Heart left ventricle (tissue), 16 donors: Measurements from ENCODE around the gene SORBS1. TPM values are rescaled to one million over a fixed set of nuclear protein-coding genes. Genes with fewer than 3 reads are reported as not detected.

Experiments used
- ATAC-seq, 4 donors: fragments of 200-7000 bp; cut with Tn5 transposase; one replicate each; pipeline ENCODE4 v1.9.1; 2020 to 2022; ENCODE audit warnings: moderate library complexity in 4 of 4, mild to moderate bottlenecking in 3 of 4, moderate number of reproducible peaks in 1 of 4
- DNase-seq, 5 donors: peaks; one replicate each; pipeline ENCODE4 v3.0.0-alpha.2; 2020
- H3K27ac ChIP-seq, 12 donors: fragments of 200-600 bp; sonication (generic) in 4 of 12; one replicate each; pipeline versions ENCODE4 v1.5.0 to v1.8.0; 2016 to 2022; ENCODE audit warnings: mild to moderate bottlenecking in 2 of 12
- H3K27me3 ChIP-seq, 9 donors: fragments of 200-600 bp; sonication (generic) in 2 of 9; one replicate each; pipeline versions ENCODE4 v1.5.1 to v1.8.0; 2016 to 2022; ENCODE audit warnings: mild to moderate bottlenecking in 3 of 9
- H3K36me3 ChIP-seq, 9 donors: fragments of 200-600 bp; sonication (generic) in 2 of 9; one replicate each; pipeline versions ENCODE4 v1.5.0 to v1.8.0; 2018 to 2022; ENCODE audit warnings: mild to moderate bottlenecking in 2 of 9
- H3K4me1 ChIP-seq, 12 donors: fragments of 200-600 bp; sonication (generic) in 4 of 12; one replicate each; pipeline versions ENCODE4 v1.5.0 to v1.8.0; 2016 to 2022; ENCODE audit warnings: mild to moderate bottlenecking in 3 of 12
- H3K4me3 ChIP-seq, 12 donors: fragments of 200-600 bp; sonication (generic) in 4 of 12; one replicate each; pipeline versions ENCODE4 v1.5.0 to v1.8.0; 2017 to 2022; ENCODE audit warnings: mild to moderate bottlenecking in 9 of 12, moderate library complexity in 4 of 12
- H3K9me3 ChIP-seq, 12 donors: fragments of 200-600 bp; sonication (generic) in 4 of 12; one replicate each; pipeline versions ENCODE4 v1.5.0 to v1.8.0; 2016 to 2022; ENCODE audit warnings: mild to moderate bottlenecking in 1 of 12
- POLR2A ChIP-seq, 2 donors: fragments of 450-650 bp; IDR thresholded peaks; one replicate each; pipeline ENCODE4 v1.6.1; 2017; ENCODE audit warnings: antibody characterized with exemption in 2 of 2, mild to moderate bottlenecking in 2 of 2, moderate library complexity in 2 of 2
- WGBS, 4 donors: extraction: QIAGEN DNeasy Blood & Tissue Kit in 2 of 4; methylation state at CpG; one replicate each; pipeline versions ENCODE4 v1.1.5 to v1.1.7; 2013 to 2018; 5-methylcytosine and 5-hydroxymethylcytosine counted together
- intact Hi-C, 10 donors: fragments of 100-400 bp; cut with DNase I; formaldehyde crosslinking; loops; one replicate each; pipeline versions ENCODE4 v1.11.1 to v1.14.2; 2022
- polyA plus RNA-seq, 2 donors: library from polyadenylated mRNA; stranded (reverse); fragments of 200-250 nt; gene quantifications; one replicate each; pipeline ENCODE4 v1.2.3, GENCODE V29; 2013
- total RNA-seq, 9 donors: library from RNA; depleted of rRNA in 2 of 9; stranded (reverse); fragments of >200 nt in 2 of 9; fragmentation: NEBNext Ultra II Directional in 3 of 9; extraction: Animal tissue kit (Norgen Biotek cat#: 25700) in 3 of 9; gene quantifications; one replicate each; pipeline versions ENCODE4 v1.1.0 to v1.2.4, GENCODE V29; 2016 to 2023
- TF ChIP-seq, protein P1 (sequence below), 12 donors: fragments of 200-600 bp; sonication (generic) in 4 of 12; IDR thresholded peaks; one replicate each; pipeline versions ENCODE4 v1.5.0 to v1.8.0; 2018 to 2022; ENCODE audit warnings: antibody characterized with exemption in 12 of 12, mild to moderate bottlenecking in 5 of 12
- donor health status: ischemic (EF 13 %, LVEDD 7.1; RV severe dilation, severe dysfunction).
- donor health status: healthy with polysubstance abuse.
- donor health status: DM: no; HTN: yes; CAD: no.
- donor health status: DM: no; HTN: no; CAD: no.
- donor health status: ischemic (EF 25% LVEDD 6.9; RV normal size, moderate dysfunction).
- donor health status: ischemic (EF 25% LVEDD 5.7; RV mildly dilated, moderate dysfunction).
- donor health status: healthy.
- donor health status: DM: yes; HTN: yes; CAD: no.
- donor health status: ischemic (EF 35%, LVEDD 5.7; RV mildly dilated, moderate dysfunction).
- donor health status: nonischemic (EF 11% LVEDD 7.7; RV severe dilation, severe dysfunction).
- donor health status: DM: yes; HTN: yes; CAD: no.
- donor health status: PGD.
- donor health status: ischemic (EF 29% LVEDD 5.4; RV normal size, mild dysfunction).
- donor health status: nonischemic (EF 23%, LVEDD 6.1; RV moderate dilation, normal function).

The SORBS1 gene
- total and polyA plus RNA-seq, 11 donors: 355 to 1,440 (median 886) TPM

DNA sequence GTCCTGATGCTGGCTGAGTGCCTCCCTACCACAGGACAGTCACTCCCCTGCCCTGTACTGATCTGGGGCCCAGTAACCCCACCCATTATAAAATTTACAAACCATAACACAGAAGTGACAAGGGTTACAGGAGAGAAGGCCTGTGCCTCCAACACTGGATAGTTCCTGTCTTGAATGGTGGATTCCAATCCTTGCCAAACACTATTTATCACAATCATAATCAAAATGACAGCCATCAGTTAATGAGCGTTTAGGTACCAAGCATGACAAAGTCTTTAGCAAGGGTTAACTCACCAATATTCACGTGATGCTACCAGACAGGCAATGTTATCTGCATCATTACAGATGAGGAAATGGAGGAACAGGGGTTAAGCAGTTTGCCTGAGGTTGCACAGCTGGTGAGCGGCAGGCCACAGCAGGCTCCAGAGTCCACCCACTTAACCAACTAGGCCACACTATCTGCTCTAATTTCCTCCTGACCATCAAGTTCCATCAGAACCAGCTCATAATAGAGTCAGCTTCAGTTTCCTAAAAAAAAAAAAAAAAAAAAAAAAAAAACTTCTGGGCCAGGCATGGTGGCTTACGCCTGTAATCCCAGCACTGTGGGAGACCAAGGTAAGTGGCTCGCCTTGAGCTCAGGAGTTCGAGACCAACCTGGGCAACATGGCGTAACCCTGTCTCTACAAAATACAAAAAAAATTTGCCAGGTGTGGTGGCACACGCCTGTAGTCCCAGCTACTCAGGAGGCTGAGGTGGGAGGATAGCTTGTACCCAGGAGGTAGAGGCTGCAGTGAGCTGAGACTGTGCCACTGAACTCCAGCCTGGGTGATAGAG, 284.6 kb downstream of the SORBS1 start:
- TF ChIP-seq POLR2A (IDR thresholded peaks at IDR 0.05): no peak
- TF ChIP-seq, protein P1, sequence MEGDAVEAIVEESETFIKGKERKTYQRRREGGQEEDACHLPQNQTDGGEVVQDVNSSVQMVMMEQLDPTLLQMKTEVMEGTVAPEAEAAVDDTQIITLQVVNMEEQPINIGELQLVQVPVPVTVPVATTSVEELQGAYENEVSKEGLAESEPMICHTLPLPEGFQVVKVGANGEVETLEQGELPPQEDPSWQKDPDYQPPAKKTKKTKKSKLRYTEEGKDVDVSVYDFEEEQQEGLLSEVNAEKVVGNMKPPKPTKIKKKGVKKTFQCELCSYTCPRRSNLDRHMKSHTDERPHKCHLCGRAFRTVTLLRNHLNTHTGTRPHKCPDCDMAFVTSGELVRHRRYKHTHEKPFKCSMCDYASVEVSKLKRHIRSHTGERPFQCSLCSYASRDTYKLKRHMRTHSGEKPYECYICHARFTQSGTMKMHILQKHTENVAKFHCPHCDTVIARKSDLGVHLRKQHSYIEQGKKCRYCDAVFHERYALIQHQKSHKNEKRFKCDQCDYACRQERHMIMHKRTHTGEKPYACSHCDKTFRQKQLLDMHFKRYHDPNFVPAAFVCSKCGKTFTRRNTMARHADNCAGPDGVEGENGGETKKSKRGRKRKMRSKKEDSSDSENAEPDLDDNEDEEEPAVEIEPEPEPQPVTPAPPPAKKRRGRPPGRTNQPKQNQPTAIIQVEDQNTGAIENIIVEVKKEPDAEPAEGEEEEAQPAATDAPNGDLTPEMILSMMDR (IDR thresholded peaks at IDR 0.05): no peak
- H3K36me3 ChIP-seq: peaks cover 0 to 2% (median 0%) of the 10 kb centered on the region in 9 donors
- H3K27me3 ChIP-seq: no peaks in the 10 kb centered on the region
- H3K4me1 ChIP-seq: peaks cover 18 to 100% (median 88%) of the 10 kb centered on the region in 12 donors
- no peak for DNase-seq
- H3K4me3 ChIP-seq: no peak overlapping the region
- H3K27ac ChIP-seq: peak overlapping the region; percentile 44 to 88 (median 78)
- intact Hi-C loops: no loop called here
- ATAC-seq: peak; percentile 17 to 63 (median 50)
- H3K9me3 ChIP-seq: no peaks in the 10 kb centered on the region
- WGBS, 4 donors: 71 to 77% (median 75%) methylated on average over 8 of the region's 8 CpGs

DNA sequence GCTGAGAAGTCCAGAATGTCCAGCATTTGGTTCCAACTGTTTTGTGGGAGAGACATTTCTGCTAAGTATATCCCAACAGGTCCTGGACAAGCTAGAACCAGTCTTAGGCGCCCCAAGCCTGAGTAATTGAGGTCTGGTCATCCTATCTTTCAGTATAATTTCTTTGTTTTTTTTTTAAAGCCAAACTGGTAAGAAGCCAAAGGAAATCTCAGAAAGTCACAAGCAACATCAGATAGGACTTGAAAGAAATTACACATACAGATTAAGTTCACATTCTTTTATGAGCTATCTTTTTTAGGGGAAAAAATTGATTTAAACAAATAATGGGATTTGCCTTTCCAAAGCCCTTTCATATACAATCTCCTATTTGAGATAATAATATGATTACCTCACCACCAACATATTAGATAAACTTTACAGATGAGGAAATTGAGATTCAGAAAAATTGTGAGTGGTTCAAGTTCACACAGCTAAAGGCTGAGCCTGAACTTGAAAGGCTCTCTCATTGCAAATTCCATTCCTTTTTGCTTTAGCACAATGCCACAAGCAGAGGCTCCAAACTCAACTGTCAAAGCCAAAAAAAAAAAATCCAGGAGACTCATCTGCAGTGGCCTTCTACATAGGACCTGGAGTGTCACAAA, 285.3 kb downstream of the SORBS1 start:
- Histone ChIP-seq H3K36me3 (peaks cover 0 to 10% (median 6%) of the 10 kb centered on the region in 9 donors), H3K27me3 (no peaks in the 10 kb centered on the region), H3K9me3 (no peaks in the 10 kb centered on the region), H3K4me3 (no peak overlapping the region), H3K27ac (peak overlapping the region; percentile 44 to 88 (median 78)), H3K4me1 (peaks cover 18 to 95% (median 82%) of the 10 kb centered on the region in 12 donors)
- no peak for TF ChIP-seq POLR2A (IDR thresholded peaks at IDR 0.05)
- TF ChIP-seq, protein P1 (IDR thresholded peaks at IDR 0.05): no peak
- ATAC-seq (peak in 1 of 4 donors; percentile 38), DNase-seq (no peak)
- 54 to 78% (median 65%) methylated on average over 1 of the region's 1 CpG for WGBS, 4 donors
- intact Hi-C loops: no loop called here

DNA sequence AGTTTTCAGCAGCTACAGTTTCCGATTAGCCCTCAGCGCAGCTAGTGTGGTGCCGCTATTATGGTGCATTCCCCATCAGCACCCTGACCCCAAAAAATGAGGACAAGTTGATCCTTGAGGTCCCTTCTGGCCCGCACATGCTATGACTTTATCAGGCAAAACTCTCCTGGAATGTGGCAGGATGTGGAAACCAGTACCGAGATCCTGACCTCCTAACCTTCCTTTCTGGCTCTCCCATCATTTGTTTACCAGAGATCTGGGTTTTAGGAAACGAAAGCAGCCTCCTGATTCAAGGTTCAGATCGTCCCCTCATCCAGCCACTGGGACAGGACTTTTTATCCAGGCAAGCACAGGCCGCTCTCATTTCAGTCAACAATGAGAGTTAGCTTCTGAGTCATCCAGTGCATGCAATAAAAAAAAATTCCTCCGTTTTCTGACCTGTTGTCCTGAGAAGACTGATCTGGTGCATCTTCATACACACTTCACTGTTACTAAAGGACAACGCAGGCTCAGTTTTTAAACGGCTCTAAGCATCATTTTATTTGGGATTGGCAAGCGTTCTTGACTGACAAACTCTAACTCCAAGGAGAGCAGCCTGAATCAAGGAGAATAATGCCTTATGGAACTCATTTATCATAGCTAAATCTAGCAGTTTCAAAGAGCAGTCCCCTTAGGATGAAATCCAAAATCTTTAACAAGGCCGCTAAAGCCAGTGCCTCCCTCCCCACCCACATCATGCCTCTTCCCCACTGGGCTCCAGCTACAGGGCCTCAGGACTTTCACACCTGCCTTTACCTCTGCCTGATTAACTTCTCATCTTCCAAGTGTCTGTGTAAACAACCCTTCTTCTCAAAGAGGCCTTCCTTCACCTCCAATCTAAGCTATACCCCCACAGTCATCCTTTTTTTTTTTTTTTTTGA, 287.5 kb downstream of the SORBS1 start:
- ATAC-seq (peak; percentile 56 to 67 (median 62)), DNase-seq (peak in 3 of 5 donors; percentile 39 to 49 (median 39))
- no peaks in the 10 kb centered on the region for H3K9me3 ChIP-seq
- peaks cover 20 to 82% (median 69%) of the 10 kb centered on the region in 12 donors for H3K4me1 ChIP-seq
- intact Hi-C loops: no loop called here
- 17 to 38% (median 22%) methylated on average over 11 to 13 of the region's 13 CpGs for WGBS, 4 donors
- peak overlapping the region in 6 of 12 donors; percentile 10 to 32 (median 17) for H3K4me3 ChIP-seq
- H3K36me3 ChIP-seq: peaks cover 0 to 26% (median 19%) of the 10 kb centered on the region in 9 donors
- TF ChIP-seq, protein P1 (IDR thresholded peaks at IDR 0.05): no peak
- no peak for TF ChIP-seq POLR2A (IDR thresholded peaks at IDR 0.05)
- peak overlapping the region; percentile 74 to 88 (median 78) for H3K27ac ChIP-seq
- no peaks in the 10 kb centered on the region for H3K27me3 ChIP-seq
